ENCODE data around the gene SELENOT.
"Not testable (repeated sequence)": the region's sequence is repeated elsewhere in the genome, so short reads cannot be mapped to it uniquely, and the experiment has no call there.

Gene SELENOT, protein sequence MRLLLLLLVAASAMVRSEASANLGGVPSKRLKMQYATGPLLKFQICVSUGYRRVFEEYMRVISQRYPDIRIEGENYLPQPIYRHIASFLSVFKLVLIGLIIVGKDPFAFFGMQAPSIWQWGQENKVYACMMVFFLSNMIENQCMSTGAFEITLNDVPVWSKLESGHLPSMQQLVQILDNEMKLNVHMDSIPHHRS

DNA sequence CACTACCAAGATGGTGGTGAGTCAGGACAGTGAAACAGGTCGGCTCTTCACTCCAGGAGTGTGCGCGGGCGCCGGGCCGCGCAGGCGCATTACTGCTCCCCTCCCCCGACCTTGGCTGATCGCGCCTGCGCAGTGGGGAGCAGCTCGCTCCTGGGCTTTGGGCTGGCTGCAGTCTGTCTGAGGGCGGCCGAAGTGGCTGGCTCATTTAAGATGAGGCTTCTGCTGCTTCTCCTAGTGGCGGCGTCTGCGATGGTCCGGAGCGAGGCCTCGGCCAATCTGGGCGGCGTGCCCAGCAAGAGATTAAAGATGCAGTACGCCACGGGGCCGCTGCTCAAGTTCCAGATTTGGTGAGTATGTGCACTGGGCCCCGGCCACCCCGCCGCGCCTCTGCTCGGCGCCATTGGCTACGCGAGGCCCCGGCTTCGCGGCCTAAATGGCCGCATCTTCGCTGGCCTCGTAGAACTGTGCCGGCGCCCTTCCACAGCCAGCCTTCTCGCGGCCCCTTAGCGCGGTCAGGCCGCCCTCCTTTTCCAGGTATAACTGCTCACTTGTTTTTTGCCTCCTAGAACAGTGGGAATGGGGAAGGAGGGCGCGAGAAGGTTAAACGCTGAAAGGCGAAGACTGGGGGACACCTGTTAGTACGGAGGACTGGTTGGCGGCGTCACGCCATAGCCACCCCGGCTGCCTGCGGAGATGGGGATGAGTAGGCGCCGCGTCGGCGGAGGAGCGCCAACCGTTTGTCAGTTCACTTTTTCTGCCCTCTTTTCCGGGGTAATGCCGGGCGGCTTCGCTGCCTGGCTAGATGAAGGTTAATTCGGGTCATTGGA, at the start of gene SELENOT:
Gene SELENOT, plus strand, starts transcription at position 169 of the 827 bp plus-strand sequence. Its CDS starts 42 bp downstream, at position 211.
- peak; percentile 98 for DNase-seq

DNA sequence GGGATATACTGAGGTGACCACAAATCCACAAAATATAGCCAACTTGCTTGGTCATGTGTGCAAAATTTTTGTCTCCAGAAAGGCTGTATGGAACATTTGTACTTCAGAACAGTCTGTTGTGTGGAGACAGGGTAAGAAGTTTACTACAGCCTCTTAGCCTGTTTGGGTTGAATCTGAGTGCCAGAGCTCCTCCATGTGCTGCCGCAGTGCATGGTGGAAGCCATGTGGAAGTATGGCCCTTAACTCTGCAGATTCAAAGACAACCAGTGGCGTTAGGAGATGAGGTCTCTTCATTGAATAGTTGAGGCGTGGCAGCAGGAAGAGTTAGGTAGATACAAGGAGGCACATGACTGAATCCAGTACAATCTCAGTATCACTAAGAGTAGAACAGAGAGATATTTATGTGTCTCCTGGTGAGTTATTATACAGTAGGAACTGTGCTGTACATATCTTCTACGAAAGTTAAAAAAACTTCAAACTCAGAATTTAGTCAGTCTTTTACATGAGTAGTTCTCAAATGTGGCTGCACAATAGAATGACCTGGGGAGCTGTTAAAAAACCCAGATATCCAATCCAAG, 47.2 kb upstream of the SELENOT start:
- DNase-seq, result no peak

- no peak for DNase-seq
Measured at GRCh38 chr3:150556792-150557191, 46.3 kb upstream of the SELENOT start.

GRCh38 chr3:150557725-150558124, 45.4 kb upstream of the SELENOT start:
- no peak for DNase-seq

DNA sequence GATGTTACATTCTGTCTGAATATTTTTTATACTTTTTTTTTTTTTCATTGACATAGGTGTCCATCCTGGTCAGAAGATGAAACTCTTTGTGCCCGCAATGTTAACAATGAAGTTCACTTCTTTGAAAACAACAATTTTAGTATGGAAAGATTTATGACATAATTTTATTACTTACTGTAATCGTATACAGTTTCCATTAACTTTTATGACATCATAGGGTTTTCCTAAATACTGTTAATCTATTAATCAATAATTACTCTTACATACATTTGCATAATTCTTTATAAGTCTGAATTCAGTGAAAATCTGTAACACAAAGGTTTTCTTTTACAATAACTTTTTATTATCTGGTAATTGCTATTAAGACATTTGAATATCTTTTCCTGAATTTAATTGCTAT, 38.9 kb upstream of the SELENOT start:
- DNase-seq, result no peak

- no peak for DNase-seq
Measured at GRCh38 chr3:150567328-150567727, 35.8 kb upstream of the SELENOT start.

DNA sequence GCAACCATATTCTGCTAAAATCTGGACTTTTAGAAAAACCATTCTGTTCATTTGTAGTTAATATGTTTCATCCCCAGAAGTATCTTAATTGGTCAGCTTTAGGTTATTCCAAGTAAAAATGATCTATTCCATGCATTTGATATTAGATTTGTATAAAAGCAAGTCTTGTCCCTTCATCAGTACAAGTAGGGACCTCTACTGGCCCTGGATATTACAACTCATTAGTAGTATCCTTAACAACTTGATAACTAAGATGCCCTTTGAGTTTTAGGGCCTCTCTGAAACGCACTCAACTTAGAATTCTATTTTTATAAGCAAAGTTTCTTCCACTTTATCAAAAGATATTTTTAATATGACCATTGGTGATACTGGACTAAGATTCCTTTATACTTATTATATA, 25.3 kb upstream of the SELENOT start:
- DNase-seq, result no peak

- no peak for DNase-seq
Measured at GRCh38 chr3:150581174-150581573, 21.9 kb upstream of the SELENOT start.

DNA sequence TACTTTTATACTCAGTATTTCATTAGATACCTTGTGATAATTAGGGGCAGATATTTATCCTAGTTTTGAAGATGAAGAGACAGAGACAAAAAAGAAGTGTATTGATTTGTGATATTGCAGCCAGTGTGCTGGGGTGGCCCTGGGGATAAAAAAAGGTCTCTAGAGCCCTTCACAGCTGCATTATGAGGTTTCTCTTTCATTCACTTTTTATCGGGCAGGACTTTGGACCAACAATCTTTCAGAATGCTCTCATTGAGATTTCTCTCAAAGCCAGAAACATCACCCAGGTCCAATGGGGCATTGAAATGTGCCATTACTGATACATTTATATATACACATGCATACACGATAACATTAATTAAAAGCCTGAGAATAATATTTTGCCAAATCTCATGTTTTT, 20.5 kb upstream of the SELENOT start:
- no peak for DNase-seq

DNA sequence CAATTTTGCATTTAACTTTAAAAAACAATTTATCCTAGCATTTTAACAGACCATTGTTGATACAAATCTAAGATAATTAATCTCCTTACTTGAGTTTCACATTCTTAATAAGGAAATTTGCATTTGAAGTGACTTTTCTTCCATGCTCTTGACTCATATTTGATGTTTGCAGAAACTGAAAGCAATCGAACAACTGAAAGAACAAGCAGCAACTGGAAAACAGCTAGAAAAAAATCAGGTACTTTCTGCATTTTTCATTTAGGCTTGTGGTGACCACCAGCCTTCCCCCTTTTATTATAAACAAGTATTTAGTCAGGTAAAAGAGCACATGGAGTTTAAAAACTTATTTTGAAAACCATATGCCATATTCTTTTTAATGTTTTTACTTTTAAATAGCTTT, 20.1 kb upstream of the SELENOT start:
- no peak for DNase-seq

GRCh38 chr3:150588027-150588830, 14.9 kb upstream of the SELENOT start:
- DNase-seq, result no peak

- DNase-seq, result no peak
Measured at GRCh38 chr3:150589759-150590158, 13.4 kb upstream of the SELENOT start.

DNA sequence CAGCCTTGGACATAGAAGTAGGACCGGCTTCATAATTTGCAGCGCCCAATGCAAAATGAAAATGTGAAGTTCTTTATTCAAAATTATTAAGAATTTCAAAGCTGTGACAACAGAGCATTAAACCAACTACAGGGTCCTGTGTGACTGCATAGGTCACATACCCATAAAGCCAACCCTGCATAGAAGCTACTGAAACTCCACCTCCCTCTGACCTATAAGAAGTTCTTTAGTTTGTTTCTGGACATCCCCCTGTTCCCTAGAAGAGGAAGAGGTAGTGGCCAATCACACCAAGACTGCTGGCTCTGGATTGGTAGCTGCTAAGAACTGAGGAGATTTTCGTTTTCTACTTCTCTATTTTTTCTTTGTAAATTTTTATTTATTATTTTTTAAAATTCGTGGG, 9.0 kb upstream of the SELENOT start:
- DNase-seq, result no peak

DNA sequence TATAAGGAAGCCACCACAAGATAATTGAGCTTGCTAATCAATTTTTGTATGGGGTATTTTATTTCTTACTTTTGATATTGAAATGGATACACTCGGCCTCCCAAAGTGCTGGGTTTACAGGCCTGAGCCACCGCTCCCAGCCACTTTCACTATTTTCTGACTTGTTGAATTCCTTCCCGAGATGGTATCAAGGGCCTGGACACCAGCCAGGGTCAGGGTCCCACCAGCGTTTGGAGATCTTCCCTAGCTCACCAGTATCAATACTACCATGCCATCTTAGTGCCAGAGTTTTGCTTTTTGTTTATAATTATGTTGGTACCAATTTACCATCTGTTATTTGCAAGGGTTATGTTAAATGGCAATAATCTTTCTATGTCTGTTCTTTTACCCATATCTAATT, 5.5 kb upstream of the SELENOT start:
- no peak for DNase-seq

GRCh38 chr3:150599611-150600297, 3.4 kb upstream of the SELENOT start:
- no peak for DNase-seq

DNA sequence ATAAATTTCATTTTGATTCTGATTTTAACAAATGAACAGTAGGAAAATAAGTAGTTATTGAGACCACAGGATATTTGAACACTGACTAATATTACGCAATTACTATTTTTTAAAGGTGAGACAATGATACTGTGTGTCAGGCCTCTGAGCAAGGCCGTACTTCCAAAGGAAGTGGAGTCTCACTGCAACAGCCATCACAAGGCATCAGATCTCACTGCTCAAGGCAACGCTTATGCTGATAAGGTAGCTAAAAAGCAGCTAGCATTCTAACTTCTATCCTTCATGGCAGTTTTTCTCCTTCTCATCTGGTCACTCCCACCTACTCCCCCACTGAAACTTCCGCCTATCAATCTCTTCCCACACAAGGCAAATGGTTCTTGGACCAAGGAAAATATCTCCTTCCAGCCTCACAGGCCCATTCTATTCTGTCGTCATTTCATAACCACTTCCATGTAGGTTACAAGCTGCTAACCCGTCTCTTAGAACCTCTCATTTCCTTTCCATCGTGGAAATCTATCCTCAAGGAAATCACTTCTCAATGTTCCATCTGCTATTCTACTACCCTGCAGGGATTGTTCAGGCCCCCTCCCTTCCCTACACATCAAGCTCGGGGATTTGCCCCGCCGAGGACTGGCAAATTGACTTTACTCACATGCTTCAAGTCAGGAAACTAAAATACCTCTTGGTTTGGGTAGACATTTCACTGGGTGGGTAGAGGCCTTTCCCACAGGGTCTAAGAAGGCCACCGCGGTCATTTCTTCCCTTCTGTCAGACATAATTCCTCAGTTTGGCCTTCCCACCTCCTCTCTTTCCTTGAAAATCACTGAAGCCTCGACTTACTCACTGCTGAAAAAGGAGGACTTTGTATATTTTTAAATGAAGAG, 2.2 kb upstream of the SELENOT start:
- not testable (repeated sequence) for DNase-seq

- DNase-seq, result no peak
Measured at GRCh38 chr3:150602426-150603152, 532 bp upstream of the SELENOT start.

DNA sequence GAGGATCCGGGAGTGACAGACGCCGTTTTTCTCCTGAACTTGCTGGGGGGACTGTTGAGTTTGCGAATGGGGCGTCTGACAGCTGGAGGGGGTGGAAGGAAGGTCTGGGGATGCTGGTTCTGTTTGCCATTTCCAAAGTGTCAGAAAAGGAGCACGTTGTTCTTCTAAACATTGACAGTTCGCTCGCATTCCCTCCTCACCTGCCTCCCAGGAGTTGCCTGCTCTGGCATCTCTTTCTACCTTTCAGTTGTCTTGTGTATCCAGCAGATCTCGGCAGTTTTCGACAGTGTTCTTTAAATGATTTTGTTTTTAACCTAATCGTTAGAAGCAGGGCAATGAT, 829 bp downstream of the SELENOT start:
- no peak for DNase-seq

- DNase-seq, result no peak
Measured at GRCh38 chr3:150605998-150606641, 3.0 kb downstream of the SELENOT start.

DNA sequence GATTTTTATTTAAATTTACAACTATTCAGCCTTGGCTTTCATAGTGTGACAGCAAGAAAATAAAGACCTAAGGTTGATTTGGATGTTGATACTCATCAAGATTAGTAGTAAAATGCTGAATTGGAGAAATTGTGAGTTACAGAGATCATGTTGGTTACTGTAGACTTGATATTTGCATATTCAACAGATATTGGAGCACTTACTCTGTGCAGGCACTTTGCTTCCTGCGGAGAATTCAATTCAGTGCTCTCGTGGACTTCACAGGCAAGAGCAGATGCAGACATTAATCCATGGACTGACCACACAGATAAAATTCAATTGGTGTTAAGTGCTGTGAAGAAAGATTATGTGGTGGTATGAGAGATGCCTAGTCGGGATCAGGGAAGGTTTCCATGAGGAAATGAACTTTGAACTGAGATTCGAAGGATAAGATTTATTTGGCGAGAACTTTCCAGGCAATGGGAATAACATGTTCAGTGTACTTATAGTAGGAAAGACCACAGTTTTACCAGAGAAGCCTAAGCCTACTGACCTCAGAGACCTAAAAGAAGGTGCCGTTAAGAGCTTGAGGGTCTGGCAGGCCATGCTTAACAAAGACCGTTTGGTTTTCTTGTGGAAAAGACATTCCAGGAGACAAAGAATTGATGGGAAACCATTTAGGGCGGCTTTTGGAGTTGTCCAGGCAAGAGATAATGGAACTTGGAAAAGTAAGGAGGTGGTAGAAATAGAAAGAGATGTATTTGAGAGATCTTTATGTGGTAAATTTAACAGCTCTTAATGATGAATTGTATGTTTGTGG, 4.3 kb downstream of the SELENOT start:
- DNase-seq, result no peak

Data from NCI-H1105 treated with DMSO at 0.1 percent for 48 hours (cell line).